GM10266 (cell line): Measurements from ENCODE around the gene C2orf72.

Source experiments
- DNase-seq: peaks from one replicate; pipeline ENCODE4 v3.0.0; 2012; ENCODE audit errors: extremely low spot score
- TF ChIP-seq, protein P1 (sequence below): IDR thresholded peaks from 2 replicates; pipeline ENCODE4 v1.5.1; 2012; ENCODE audit warnings: mild to moderate bottlenecking, low read depth; ENCODE audit not compliant: control insufficient read depth, insufficient read depth; ENCODE audit errors: missing control alignments

The C2orf72 gene

DNA sequence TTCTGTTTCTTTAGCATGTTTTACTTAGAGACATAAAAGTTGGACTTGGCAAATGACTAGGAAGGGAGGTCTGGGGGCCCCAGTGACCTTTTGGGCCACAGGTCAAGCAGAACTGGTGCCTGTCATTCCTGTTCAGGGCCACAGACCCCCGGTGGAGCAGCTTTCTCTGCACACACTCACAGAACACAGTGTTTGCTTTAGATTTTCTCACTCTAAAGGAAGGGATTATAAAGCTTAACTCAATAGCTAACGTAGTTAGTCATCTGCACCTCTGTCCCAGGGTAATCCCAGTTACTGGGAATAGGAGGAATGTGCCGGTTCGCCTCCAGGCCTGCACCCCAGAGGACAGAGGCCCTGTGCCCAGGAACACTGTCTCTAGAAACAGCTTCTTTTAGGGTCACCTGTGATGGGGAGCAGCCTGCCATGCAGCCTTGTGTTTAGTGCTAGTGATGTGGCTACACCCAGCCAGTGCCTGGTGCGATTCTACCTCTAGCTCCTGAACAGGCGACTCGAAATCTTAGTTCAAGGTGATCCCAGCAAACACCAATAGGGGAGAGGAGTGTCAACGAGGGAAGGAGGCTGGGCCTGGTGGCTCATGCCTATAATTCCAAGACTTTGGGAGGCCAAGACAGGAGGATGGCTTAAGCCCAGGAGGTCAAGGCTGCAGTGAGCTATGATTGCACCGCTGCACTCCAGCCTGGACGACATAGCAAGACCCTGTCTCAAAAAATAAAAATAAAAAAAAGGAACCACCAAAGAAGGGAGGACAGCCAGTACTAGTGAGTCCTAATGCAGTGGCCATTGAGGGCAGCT is 29.8 kb upstream of the C2orf72 start:
- TF ChIP-seq, protein P1, sequence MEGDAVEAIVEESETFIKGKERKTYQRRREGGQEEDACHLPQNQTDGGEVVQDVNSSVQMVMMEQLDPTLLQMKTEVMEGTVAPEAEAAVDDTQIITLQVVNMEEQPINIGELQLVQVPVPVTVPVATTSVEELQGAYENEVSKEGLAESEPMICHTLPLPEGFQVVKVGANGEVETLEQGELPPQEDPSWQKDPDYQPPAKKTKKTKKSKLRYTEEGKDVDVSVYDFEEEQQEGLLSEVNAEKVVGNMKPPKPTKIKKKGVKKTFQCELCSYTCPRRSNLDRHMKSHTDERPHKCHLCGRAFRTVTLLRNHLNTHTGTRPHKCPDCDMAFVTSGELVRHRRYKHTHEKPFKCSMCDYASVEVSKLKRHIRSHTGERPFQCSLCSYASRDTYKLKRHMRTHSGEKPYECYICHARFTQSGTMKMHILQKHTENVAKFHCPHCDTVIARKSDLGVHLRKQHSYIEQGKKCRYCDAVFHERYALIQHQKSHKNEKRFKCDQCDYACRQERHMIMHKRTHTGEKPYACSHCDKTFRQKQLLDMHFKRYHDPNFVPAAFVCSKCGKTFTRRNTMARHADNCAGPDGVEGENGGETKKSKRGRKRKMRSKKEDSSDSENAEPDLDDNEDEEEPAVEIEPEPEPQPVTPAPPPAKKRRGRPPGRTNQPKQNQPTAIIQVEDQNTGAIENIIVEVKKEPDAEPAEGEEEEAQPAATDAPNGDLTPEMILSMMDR, result no peak
- no peak for DNase-seq

DNA sequence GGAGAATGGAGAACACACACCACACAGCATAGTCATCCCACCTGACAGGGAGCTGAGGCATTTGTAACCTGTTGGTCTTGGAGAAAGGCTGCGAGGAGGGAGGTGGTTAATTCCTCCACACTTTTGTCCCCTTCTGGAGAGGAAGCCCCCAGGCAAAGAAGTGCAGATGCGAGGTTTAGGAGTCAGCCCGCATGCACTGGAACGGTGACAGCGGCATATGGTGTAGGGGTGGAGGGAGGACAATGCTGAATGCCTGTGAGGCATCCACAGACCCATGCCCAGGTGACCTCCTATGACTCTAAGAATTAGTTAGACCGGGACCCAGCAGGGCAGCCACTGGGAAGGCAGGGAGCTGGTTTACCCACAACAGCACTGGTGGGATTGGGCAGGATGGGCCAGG is 29.2 kb upstream of the C2orf72 start:
- TF ChIP-seq, protein P1, result no peak
- no peak for DNase-seq

DNA sequence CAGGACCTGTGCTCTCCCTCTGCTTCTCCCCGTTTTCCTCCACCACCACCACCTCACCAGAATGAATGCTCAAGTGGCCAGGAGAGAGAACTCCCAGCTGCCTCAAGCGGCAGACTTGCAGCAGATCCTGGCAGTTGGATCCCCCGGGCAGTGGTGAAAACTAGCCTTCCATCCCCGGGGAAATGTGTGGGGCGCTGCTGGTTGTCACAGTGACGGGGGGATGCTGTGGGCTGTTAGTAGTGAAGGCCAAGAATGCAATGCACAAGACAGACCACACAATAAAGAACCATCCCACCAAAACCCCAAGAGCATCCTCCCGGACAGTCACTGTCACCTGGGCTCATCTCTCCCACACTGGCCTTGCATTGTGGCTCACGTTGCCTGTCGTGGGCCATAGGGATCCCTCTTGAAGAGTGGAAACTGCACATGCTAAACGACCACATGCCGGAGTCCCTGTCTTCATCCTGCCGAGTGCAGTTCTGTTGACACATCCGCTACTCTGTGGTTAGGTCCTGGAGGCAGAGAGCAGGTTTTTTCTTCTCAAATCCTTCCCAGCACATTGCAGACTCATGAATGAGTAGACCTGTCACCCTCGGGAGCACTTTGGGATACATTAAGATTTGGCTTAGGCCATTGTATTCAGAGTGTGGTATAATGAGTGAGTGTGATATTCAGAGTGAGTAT is 27.9 kb upstream of the C2orf72 start:
- TF ChIP-seq, protein P1, result no peak
- no peak for DNase-seq

DNA sequence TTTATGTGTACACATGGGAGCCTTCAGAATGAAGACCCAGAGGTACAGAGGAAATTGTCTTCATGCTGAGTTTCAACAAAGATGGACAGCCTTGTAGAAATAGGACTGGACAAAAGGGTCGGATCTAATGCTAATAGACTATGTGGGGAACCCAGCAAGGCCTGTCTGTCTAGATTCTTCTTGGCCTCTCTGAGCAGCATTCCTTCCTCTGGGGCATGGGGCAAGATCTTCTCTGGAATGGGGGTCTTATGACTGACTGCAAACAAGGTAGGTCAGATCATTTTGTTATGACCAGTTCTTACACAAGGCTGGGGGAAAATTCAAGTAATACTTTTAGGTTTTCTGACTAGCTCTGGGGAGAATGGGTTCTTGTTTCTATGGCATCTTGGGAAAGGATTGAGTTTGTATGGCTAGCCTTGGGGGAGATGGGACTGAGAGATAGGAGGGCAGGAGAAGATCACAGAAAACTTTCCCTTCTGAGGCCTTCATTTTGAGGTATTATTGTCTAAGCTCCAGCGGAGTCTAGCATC is 27.1 kb upstream of the C2orf72 start:
- DNase-seq, result no peak
- TF ChIP-seq, protein P1, result no peak

DNA sequence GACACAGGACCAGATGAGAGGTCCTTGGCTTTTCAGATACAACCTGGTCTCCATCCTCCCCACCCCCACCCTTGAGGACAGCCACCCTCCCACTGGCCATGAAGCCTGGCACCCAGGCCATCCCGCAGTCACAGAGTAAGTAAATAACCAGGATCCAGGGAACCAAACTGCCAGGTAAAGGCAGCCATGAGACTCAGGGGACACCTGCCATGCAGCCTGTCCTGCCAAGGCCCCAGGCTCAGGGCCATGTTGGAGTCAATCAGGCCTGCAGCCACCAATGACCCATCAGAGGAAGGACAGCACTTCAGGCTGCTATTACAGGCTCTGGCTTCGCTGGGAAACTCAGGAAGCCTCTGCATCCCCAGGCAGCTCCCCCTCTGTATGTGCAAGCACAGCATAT is 25.8 kb upstream of the C2orf72 start:
- DNase-seq, result no peak
- TF ChIP-seq, protein P1, result no peak

DNA sequence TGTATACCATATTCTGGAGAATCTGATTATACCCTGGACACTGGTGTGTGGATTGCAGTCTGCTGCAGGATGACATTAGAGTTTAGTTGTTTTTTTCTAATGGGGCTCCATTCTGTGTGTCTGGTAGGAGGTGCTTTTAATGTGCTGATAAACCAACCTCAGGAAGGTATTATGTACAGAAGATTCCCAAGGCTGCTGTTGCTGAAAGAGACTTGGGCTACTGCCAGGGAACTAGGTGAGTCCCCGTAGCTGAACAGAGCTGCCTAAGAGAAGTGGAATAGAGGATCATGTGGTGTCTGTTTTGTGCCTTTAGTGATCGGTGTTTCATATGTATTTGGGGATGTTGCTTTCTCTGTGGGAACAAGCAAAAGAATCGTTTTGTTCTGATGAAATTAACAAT is 24.9 kb upstream of the C2orf72 start:
- no peak for DNase-seq
- TF ChIP-seq, protein P1, result no peak

DNA sequence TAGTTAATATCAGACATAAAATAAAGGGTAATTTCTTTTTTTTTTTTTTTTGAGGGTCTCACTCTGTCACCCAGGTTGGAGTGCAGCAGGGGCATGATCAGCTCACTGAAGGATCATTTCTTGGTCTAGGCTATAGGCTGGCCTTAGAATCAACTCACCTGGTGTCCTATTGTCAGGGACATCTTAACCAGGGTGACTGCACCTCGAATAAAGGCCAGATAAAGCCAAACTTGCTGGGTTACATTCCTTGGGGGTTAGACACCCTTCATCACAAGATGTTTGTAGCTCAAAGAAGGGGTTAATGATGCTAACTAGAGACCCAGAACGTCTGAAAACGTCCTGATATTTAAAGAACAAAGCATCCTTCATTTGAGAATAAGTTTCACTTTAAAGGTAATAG is 23.5 kb upstream of the C2orf72 start:
- DNase-seq, result no peak

More for the DNA sequence above, 23.5 kb upstream of the C2orf72 start:
- TF ChIP-seq, protein P1, result no peak
